HepG2 (cell line): ENCODE results near the gene SLC39A2. TPM values are rescaled to one million over a fixed set of nuclear protein-coding genes. Genes with fewer than 3 reads are reported as not detected.

ENCODE experiments used
- ATAC-seq: fragments of 200-7000 bp; cut with Tn5 transposase; 3 replicates; pipeline ENCODE4 v1.9.1; 2020; ENCODE audit warnings: mild to moderate bottlenecking, moderate library complexity
- BruUV-seq: library from RNA; stranded (reverse); fragments of 400-500 nt; replicated peaks from 2 replicates; lab custom pipeline; 2021; lab: Mats Ljungman, UMichigan
- CTCF ChIA-PET: fragments of 300-600 bp; formaldehyde crosslinking; extraction: SDS; loops from one replicate; lab custom pipeline; 2021; ENCODE audit warnings: low total read pairs, inconsistent platforms, low intra/inter-chr PET ratio; lab: Yijun Ruan, JAX
- POLR2A ChIA-PET: fragments of 350-600 bp; sonication (Branson Sonifier 250); formaldehyde crosslinking; loops from one replicate; lab custom pipeline; 2020; ENCODE audit warnings: antibody characterized with exemption, inconsistent platforms; lab: Yijun Ruan, JAX
- DNase-seq: peaks from one replicate; pipeline ENCODE4 v3.0.0-alpha.2; 2015; ENCODE audit warnings: low spot score
- FAIRE-seq: peaks from 3 replicates; lab custom pipeline; 2011; peaks lifted over from hg19 to GRCh38; lab: Jason Lieb, UNC
- H2AFZ ChIP-seq: one replicate; pipeline ENCODE4 v1.6.1; 2011; ENCODE audit warnings: low read length, inconsistent platforms
- H3K27ac ChIP-seq: fragments of 300-600 bp; 3 replicates; pipeline ENCODE4 v1.8.0; 2011; ENCODE audit warnings: mixed run types, mild to moderate bottlenecking, mixed read lengths, low read length, inconsistent platforms; ENCODE audit not compliant: insufficient read depth; ENCODE audit errors: extremely low read length
- H3K27me3 ChIP-seq, 2 experiments: fragments of 200-600 bp in 1 of 2; 2 replicates in 1 of 2; 3 replicates in 1 of 2; pipeline versions ENCODE4 v1.6.0 to v1.8.0; 2011; ENCODE audit warnings: low read length in 2 of 2, mild to moderate bottlenecking in 2 of 2, moderate library complexity in 2 of 2, inconsistent platforms in 1 of 2; ENCODE audit not compliant: insufficient read depth in 2 of 2, control insufficient read depth in 1 of 2
- H3K36me3 ChIP-seq, 2 experiments: fragments of 200-600 bp in 1 of 2; replicated peaks in 1 of 2; 2 replicates in 1 of 2; 3 replicates in 1 of 2; pipeline versions ENCODE4 v1.5.1 to v1.8.0; 2011; ENCODE audit warnings: low read length in 2 of 2, inconsistent platforms in 1 of 2; ENCODE audit not compliant: insufficient read depth in 2 of 2, control insufficient read depth in 1 of 2
- H3K4me1 ChIP-seq: 2 replicates; pipeline ENCODE4 v1.5.1; 2012; ENCODE audit warnings: low read length, inconsistent platforms; ENCODE audit not compliant: insufficient read depth
- H3K4me2 ChIP-seq: 2 replicates; pipeline ENCODE4 v1.6.0; 2011; ENCODE audit warnings: low read depth, low read length, inconsistent platforms
- H3K4me3 ChIP-seq, 3 experiments: fragments of 200-600 bp in 1 of 3; sonication (generic), shearing (Covaris generic) in 1 of 3; replicated peaks in 1 of 3; 2 replicates each; pipeline ENCODE4 v1.5.1; 2011 to 2016; ENCODE audit warnings: low read length in 3 of 3, inconsistent platforms in 2 of 3, low read depth in 2 of 3, mild to moderate bottlenecking in 2 of 3, control low read depth in 1 of 3, mixed read lengths in 1 of 3; ENCODE audit not compliant: insufficient read depth in 1 of 3
- H3K79me2 ChIP-seq: one replicate; pipeline ENCODE4 v1.6.1; 2011; ENCODE audit warnings: low read length, inconsistent platforms; ENCODE audit not compliant: insufficient read depth
- H3K9ac ChIP-seq: 2 replicates; pipeline ENCODE4 v1.6.0; 2011; ENCODE audit warnings: mild to moderate bottlenecking, low read depth, low read length, inconsistent platforms; ENCODE audit not compliant: insufficient read depth
- H3K9me3 ChIP-seq: 2 replicates; pipeline ENCODE4 v1.5.1; 2012; ENCODE audit warnings: mild to moderate bottlenecking, low read length
- H4K20me1 ChIP-seq: 2 replicates; pipeline ENCODE4 v1.6.0; 2011; ENCODE audit warnings: inconsistent platforms, mild to moderate bottlenecking, low read length, moderate library complexity; ENCODE audit not compliant: insufficient read depth
- CREBL2 ChIP-seq: sonication (generic); formaldehyde crosslinking; IDR thresholded peaks from 2 replicates; pipeline ENCODE4 v1.8.1; 2023; ENCODE audit warnings: missing genetic modification reagents, mild to moderate bottlenecking, borderline replicate concordance
- CSRNP1 ChIP-seq: sonication (generic); formaldehyde crosslinking; IDR thresholded peaks from 2 replicates; pipeline ENCODE4 v1.8.1; 2023; ENCODE audit warnings: mild to moderate bottlenecking, missing genetic modification reagents
- DBP ChIP-seq: sonication (generic); formaldehyde crosslinking; IDR thresholded peaks from 2 replicates; pipeline ENCODE4 v1.4.0; 2020; ENCODE audit warnings: missing genetic modification reagents; ENCODE audit errors: not compliant biosample characterization
- HIC2 ChIP-seq: sonication (generic); formaldehyde crosslinking; IDR thresholded peaks from 2 replicates; pipeline ENCODE4 v1.9.0; 2022; ENCODE audit warnings: low read depth, missing genetic modification reagents
- HOXA9 ChIP-seq: sonication (generic); formaldehyde crosslinking; IDR thresholded peaks from 2 replicates; pipeline ENCODE4 v1.8.1; 2022; ENCODE audit warnings: missing genetic modification reagents, mild to moderate bottlenecking, moderate library complexity, borderline replicate concordance
- RBM22 ChIP-seq: fragments of 200-400 bp; formaldehyde crosslinking; optimal IDR thresholded peaks from 2 replicates; pipeline ENCODE3; 2017; ENCODE audit warnings: mild to moderate bottlenecking, low read length, moderate library complexity
- RERE ChIP-seq: IDR thresholded peaks from 2 replicates; pipeline ENCODE4 v1.6.1; 2016; ENCODE audit warnings: low read depth, missing genetic modification reagents, missing compliant biosample characterization
- SNAPC2 ChIP-seq: sonication (generic); formaldehyde crosslinking; IDR thresholded peaks from 2 replicates; pipeline ENCODE4 v1.8.1; 2022; ENCODE audit warnings: mild to moderate bottlenecking, missing genetic modification reagents
- ZNF556 ChIP-seq: sonication (generic); formaldehyde crosslinking; IDR thresholded peaks from 2 replicates; pipeline ENCODE4 v1.4.0; 2020; ENCODE audit warnings: mild to moderate bottlenecking, missing genetic modification reagents, borderline replicate concordance
- WGBS: methylation state at CpG from one replicate; pipeline ENCODE4 v1.1.6; 2017; ENCODE audit warnings: low lambda C conversion rate; 5-methylcytosine and 5-hydroxymethylcytosine counted together
- in situ Hi-C: cut with HindIII; loops from 2 replicates; pipeline ENCODE4 v1.10.0; 2017; ENCODE audit warnings: low pct_unique_long_range_greater_than_20kb; ENCODE audit not compliant: extremely low pct_ligation_motif_present
- intact Hi-C: fragments of 100-400 bp; cut with micrococcal nuclease; formaldehyde crosslinking; loops from one replicate; pipeline ENCODE4 v1.10.0; 2022; ENCODE audit not compliant: unreplicated experiment
- polyA plus RNA-seq, 8 experiments: library from polyadenylated mRNA; depleted of rRNA in 3 of 8; stranded (reverse) in 7 of 8; unstranded in 1 of 8; fragments of >200 nt; fragmentation: Illumina TruSeq in 4 of 8; extraction: Trizol in 4 of 8; gene quantifications; 2 replicates each; pipeline versions ENCODE4 v1.2.1 to v1.2.3, GENCODE V29; 2011 to 2016; ENCODE audit warnings: low read depth in 4 of 8, missing spikeins in 1 of 8, mixed read lengths in 1 of 8; ENCODE audit not compliant: insufficient read depth in 1 of 8
- total RNA-seq, 5 experiments: library from RNA; depleted of rRNA; stranded (reverse); fragments of >200 nt; fragmentation: Illumina TruSeq; extraction: Trizol; gene quantifications; 2 replicates each; pipeline ENCODE4 v1.2.3, GENCODE V29; 2016; ENCODE audit warnings: low read depth in 1 of 5
- TF ChIP-seq, protein P1 (sequence below): sonication (generic); formaldehyde crosslinking; IDR thresholded peaks from 2 replicates; pipeline ENCODE4 v1.9.0; 2021; ENCODE audit warnings: missing genetic modification reagents, borderline replicate concordance

Gene SLC39A2
- total and polyA plus RNA-seq, 2 of the 13 experiments (the other 11 are each of a cell fraction or from before 2014, with no cell fraction given), result 0.08 to 0.11 TPM

DNA sequence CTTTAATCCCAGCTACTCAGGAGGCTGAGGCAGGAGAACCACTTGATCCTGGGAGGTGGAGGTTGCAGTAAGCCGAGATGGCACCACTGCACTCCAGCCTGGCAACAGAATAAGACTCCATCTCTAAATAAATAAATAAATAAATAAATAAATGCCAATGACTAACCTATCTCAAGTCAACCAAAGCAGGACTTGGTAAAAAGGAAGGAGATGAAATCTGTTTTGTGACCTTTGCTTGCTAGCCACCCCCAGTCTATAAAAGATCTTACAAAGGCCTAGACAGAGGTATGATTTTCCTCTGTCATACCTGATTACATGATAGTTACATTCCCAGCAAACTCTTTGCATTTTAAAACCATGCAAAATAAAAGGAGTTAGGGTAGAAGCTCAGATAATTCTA, 22.8 kb upstream of the SLC39A2 start:
- no peak overlapping the region for H3K27ac ChIP-seq
- H3K4me3 ChIP-seq, result no peak overlapping the region
- H2AFZ ChIP-seq, result no peak overlapping the region
- POLR2A ChIA-PET, result no interaction called here
- in situ Hi-C loops, result loop anchor here (10.0 to 25.0 kb wide), 2 partner anchors 511 to 639 kb away; partner anchors contain the start of genes CCNB1IP1, PARP2, PIP4P1 and PNP
- no peaks in the 10 kb centered on the region for H4K20me1 ChIP-seq
- DNase-seq, result no peak
- no peak overlapping the region for H3K4me2 ChIP-seq
- H3K4me1 ChIP-seq, result peaks cover 38% of the 10 kb centered on the region
- intact Hi-C loops, result no loop called here
- no peaks in the 10 kb centered on the region for H3K79me2 ChIP-seq
- WGBS, result 88% methylated on average over 1 of the region's 1 CpG
- ATAC-seq, result no peak
- no TSS peak for BruUV-seq
- H3K27me3 ChIP-seq, result peaks cover 1 to 11% of the 10 kb centered on the region in 2 experiments; a peak in 2 of 5 replicates
- no peaks in the 10 kb centered on the region for H3K36me3 ChIP-seq
- H3K9me3 ChIP-seq, result no peaks in the 10 kb centered on the region
- no peak overlapping the region for H3K9ac ChIP-seq
- CTCF ChIA-PET, result no interaction called here
- no peak for FAIRE-seq
- TF ChIP-seq HOXA9 (CRISPR knock-in tag) (no peak), RBM22 (no peak), ZNF556 (CRISPR knock-in tag) (no peak), HIC2 (CRISPR knock-in tag) (no peak), CSRNP1 (CRISPR knock-in tag) (no peak), SNAPC2 (CRISPR knock-in tag) (no peak), RERE (CRISPR knock-in tag) (no peak), CREBL2 (CRISPR knock-in tag) (no peak), DBP (CRISPR knock-in tag) (no peak)
- TF ChIP-seq, protein P1, sequence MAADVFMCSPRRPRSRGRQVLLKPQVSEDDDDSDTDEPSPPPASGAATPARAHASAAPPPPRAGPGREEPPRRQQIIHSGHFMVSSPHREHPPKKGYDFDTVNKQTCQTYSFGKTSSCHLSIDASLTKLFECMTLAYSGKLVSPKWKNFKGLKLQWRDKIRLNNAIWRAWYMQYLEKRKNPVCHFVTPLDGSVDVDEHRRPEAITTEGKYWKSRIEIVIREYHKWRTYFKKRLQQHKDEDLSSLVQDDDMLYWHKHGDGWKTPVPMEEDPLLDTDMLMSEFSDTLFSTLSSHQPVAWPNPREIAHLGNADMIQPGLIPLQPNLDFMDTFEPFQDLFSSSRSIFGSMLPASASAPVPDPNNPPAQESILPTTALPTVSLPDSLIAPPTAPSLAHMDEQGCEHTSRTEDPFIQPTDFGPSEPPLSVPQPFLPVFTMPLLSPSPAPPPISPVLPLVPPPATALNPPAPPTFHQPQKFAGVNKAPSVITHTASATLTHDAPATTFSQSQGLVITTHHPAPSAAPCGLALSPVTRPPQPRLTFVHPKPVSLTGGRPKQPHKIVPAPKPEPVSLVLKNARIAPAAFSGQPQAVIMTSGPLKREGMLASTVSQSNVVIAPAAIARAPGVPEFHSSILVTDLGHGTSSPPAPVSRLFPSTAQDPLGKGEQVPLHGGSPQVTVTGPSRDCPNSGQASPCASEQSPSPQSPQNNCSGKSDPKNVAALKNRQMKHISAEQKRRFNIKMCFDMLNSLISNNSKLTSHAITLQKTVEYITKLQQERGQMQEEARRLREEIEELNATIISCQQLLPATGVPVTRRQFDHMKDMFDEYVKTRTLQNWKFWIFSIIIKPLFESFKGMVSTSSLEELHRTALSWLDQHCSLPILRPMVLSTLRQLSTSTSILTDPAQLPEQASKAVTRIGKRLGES (CRISPR knock-in tag), result no peak
